Large intestine (tissue), 3 donors: ENCODE results near the gene DHRSX. TPM values are rescaled to one million over a fixed set of nuclear protein-coding genes. Genes with fewer than 3 reads are reported as not detected.

Experiments
- DNase-seq, 2 donors: peaks; one replicate each; pipeline versions ENCODE4 v3.0.0 to v3.0.0-alpha.2; 2013
- H3K27ac ChIP-seq: one replicate; pipeline ENCODE4 v1.5.1; 2013; ENCODE audit warnings: low read length
- H3K27me3 ChIP-seq: 2 replicates; pipeline ENCODE4 v1.6.1; 2013; ENCODE audit warnings: low read length; ENCODE audit not compliant: control insufficient read depth, insufficient read depth
- H3K36me3 ChIP-seq: 2 replicates; pipeline ENCODE4 v1.6.1; 2013; ENCODE audit warnings: low read length; ENCODE audit not compliant: control insufficient read depth, insufficient read depth
- H3K4me1 ChIP-seq: one replicate; pipeline ENCODE4 v1.6.1; 2013; ENCODE audit warnings: low read length; ENCODE audit not compliant: control insufficient read depth, insufficient read depth
- H3K4me3 ChIP-seq: one replicate; pipeline ENCODE4 v1.5.1; 2013; ENCODE audit warnings: low read length
- H3K9me3 ChIP-seq: one replicate; pipeline ENCODE4 v1.6.1; 2013; ENCODE audit warnings: mild to moderate bottlenecking, low read depth, low read length, moderate library complexity; ENCODE audit not compliant: control insufficient read depth
- WGBS: methylation state at CpG from one replicate; pipeline ENCODE4 v1.1.5; 2013; ENCODE audit warnings: low lambda C conversion rate; ENCODE audit not compliant: insufficient coverage; 5-methylcytosine and 5-hydroxymethylcytosine counted together
- polyA plus RNA-seq: library from polyadenylated mRNA; unstranded; fragments of 120-200 nt; gene quantifications from one replicate; pipeline ENCODE4 v1.2.1, GENCODE V29; 2013

The DHRSX gene
- polyA plus RNA-seq, 1 donor = 17.9 TPM

DNA sequence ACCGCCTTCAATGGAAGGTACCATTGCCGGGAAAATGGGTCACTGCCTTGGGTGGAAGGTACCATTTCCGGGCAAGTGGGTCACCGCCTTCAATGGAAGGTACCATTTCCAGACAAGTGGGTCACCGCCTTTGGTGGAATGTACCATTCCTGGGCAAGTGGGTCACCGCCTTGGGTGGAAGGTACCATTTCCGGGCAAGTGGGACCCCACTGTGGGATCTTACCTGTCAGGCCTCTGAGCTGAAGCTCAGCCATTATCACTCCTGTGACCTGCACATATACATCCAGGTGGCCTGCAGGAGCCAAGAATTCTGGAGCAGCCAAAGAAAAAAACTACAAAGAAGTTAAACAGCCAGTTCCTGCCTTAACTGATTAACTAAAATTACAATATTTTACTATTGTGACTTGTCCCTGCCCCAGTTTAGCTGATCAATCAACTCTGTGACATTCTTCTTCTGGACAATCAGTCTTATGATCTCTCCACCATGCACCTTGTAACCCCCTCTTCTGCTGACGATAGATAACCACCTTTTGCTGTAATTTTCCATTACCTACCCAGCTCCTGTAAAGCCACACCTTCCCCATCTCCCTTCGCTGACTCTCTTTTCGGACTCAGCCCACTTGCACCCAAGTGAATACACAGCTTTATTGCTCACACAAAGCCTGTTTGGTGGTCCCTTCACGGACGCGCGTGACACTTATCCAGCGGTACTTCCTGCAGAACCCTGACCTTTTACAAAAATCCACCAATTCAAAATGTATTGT lies 313.2 kb downstream of the DHRSX start:
- Histone ChIP-seq H3K4me1 (no peaks in the 10 kb centered on the region), H3K27ac (no peak overlapping the region), H3K36me3 (no peaks in the 10 kb centered on the region), H3K4me3 (no peak overlapping the region), H3K9me3 (peaks cover 11% of the 10 kb centered on the region), H3K27me3 (no peaks in the 10 kb centered on the region)
- DNase-seq = no peak
- 92% methylated on average over 2 of the region's 15 CpGs for WGBS

DNA sequence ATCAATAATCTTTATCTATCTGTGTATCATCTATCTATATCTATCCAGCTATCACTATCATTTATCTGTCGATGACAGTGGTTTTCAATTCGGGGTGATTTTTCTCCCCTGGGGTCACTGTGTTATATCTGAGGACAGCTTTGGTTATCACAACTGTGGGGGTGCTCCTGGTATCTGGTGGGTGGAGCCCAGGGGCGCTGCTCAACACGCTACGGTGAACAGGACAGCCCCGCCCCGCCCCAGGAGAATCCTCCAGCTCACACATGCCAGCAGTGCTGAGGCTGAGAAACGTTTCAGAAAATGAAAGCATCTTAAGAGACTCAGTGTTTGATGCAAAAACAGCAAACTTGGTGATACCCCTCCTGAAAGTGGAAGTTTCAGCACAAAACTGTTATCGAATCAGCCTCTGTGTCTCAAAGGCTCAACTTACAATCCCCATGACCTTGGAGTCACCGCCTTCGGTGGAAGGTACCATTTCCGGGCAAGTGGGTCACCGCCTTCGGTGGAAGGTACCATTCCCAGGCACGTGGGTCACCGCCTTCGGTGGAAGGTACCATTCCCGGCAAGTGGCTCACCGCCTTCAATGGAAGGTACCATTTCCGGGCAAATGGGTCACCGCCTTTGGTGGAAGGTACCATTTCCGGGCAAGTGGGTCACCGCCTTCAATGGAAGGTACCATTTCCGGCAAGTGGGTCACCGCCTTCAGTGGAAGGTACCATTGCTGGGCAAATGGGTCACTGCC lies 315.3 kb downstream of the DHRSX start:
- Histone ChIP-seq H3K27ac (no peak overlapping the region), H3K4me1 (no peaks in the 10 kb centered on the region), H3K9me3 (peaks cover 11% of the 10 kb centered on the region), H3K4me3 (no peak overlapping the region), H3K27me3 (no peaks in the 10 kb centered on the region), H3K36me3 (no peaks in the 10 kb centered on the region)
- no CpG with 5 or more reads among the region's 25 CpGs for WGBS
- no peak for DNase-seq

DNA sequence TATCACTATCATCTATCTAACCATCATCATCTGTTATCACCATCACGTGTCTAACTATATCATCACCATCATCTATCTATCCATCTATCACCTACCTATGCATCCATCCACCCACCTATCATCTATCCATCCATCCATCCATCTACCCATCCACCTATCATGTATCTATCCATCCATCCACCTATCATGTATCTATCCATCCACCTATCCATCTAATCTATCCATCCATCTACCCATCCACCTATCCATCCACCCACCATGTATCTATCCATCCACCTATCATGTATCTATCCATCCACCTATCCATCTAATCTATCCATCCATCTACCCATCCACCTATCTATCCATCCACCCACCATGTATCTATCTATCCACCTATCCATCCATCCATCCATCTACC lies 316.7 kb downstream of the DHRSX start:
- no peaks in the 10 kb centered on the region for H3K4me1 ChIP-seq
- no peak overlapping the region for H3K27ac ChIP-seq
- no peak for DNase-seq
- H3K27me3 ChIP-seq = no peaks in the 10 kb centered on the region
- 100% methylated on average over 1 of the region's 1 CpG for WGBS
- peaks cover 11% of the 10 kb centered on the region for H3K9me3 ChIP-seq
- H3K4me3 ChIP-seq = no peak overlapping the region
- no peaks in the 10 kb centered on the region for H3K36me3 ChIP-seq

DNA sequence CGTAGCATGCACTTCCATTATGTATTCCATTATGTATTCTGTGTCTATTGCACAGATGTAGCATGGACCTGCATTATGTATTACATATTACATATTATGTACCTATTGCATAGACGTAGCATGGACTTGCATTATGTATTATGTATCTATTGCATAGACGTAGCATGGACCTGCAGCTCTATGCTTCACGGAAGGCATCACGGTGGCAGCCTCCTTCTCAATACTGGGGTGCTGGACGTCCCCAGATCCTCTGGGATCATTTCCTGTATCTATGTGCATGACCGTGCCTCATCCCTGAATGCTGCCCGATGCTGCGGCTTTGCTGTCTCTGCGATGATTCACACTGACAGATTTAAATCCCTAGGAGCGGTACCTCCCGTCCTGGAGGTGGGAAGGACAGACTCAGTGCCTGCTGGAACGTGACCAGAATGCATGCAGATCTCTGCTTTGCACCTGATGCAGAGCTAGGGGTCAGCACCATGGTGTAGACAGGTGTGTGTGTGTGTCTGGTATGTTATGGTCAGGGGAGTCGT lies 317.5 kb downstream of the DHRSX start:
- WGBS = no CpG with 5 or more reads among the region's 14 CpGs
- Histone ChIP-seq H3K4me3 (no peak overlapping the region), H3K27me3 (no peaks in the 10 kb centered on the region), H3K27ac (no peak overlapping the region), H3K4me1 (no peaks in the 10 kb centered on the region), H3K9me3 (peaks cover 11% of the 10 kb centered on the region), H3K36me3 (no peaks in the 10 kb centered on the region)
- DNase-seq = no peak

DNA sequence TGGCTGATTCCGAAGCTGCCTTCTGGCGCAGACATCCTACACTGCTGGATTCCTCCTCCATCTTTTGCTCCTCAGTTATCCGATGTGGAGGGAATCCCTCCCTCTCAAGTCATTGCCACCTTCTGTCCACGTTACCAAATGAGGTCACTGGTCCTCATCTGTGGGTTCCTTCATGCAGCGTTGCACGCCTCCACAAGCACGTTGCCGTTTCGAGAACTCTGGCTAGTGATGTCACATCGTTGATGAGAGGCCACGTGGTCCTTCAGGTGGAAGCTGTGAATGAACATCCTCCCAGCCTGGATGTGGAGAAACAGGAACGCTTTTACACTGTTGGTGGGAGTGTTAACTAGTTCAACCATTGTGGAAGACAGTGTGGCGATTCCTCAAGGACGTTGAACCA lies 323.2 kb downstream of the DHRSX start:
- no CpG with 5 or more reads among the region's 14 CpGs for WGBS
- DNase-seq = no peak
- no peak overlapping the region for H3K27ac ChIP-seq
- H3K27me3 ChIP-seq = no peaks in the 10 kb centered on the region
- H3K4me3 ChIP-seq = no peak overlapping the region
- H3K36me3 ChIP-seq = no peaks in the 10 kb centered on the region
- no peaks in the 10 kb centered on the region for H3K4me1 ChIP-seq
- no peaks in the 10 kb centered on the region for H3K9me3 ChIP-seq

DNA sequence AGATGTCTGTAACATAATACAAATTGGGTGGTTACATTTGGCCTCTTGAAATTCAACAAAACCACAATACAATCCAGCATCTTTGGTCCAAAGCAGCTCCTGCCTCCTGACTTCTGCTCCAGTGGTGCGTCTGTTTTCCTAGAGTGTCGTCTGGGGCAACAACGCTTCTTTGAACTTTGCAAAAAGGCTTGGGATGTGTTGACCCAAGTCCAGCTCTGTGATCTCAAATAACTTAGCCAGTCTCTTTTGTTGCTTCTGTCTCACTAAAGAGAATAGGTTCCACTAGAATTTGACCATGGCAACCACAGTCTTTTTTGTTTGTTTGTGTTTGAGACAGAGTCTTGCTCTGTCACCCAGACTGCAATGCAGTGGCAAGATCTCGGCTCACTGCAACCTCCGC lies 324.0 kb downstream of the DHRSX start:
- no peaks in the 10 kb centered on the region for H3K36me3 ChIP-seq
- WGBS = no CpG with 5 or more reads among the region's 5 CpGs
- H3K9me3 ChIP-seq = no peaks in the 10 kb centered on the region
- no peak overlapping the region for H3K27ac ChIP-seq
- H3K4me1 ChIP-seq = no peaks in the 10 kb centered on the region
- no peak overlapping the region for H3K4me3 ChIP-seq
- no peaks in the 10 kb centered on the region for H3K27me3 ChIP-seq
- no peak for DNase-seq

DNA sequence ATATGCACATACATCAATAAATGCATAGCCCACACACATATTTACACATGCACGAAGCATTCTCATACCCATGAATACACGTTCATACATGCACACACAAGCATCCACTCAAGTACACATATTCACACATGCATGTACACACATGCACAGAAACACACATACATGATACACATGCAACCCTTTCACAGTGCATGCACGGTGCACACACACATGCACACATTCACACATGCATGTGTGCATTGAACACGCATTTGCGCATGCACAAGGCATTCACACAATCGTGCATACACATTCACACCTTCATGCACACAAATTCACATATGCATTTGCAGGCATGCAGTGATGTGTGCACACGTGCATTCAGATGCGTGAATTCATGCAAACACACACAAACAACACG lies 324.5 kb downstream of the DHRSX start:
- no peaks in the 10 kb centered on the region for H3K9me3 ChIP-seq
- H3K27me3 ChIP-seq = no peaks in the 10 kb centered on the region
- no CpG with 5 or more reads among the region's 9 CpGs for WGBS

DNA sequence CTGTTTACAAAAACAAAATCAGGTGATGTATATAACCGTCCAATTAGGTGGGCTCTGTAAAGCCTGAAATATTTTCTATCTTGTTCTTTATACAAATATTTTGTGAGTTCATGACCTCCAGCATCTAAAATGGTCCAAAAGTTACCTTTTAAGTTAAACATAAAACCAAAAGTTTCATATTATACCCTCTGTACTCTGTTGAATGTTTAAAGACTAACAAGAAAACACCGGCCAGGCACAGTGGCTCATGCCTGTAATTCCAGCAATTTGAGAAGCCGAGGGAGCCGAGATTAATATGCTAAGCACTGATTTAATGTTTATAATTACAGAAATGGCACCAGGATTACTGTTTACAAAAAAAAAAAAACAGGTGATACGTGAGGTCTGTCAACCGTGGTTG lies 328.4 kb downstream of the DHRSX start:
- Histone ChIP-seq H3K27ac (no peak overlapping the region), H3K4me3 (no peak overlapping the region), H3K9me3 (no peaks in the 10 kb centered on the region), H3K36me3 (no peaks in the 10 kb centered on the region), H3K27me3 (no peaks in the 10 kb centered on the region), H3K4me1 (no peaks in the 10 kb centered on the region)
- WGBS = 80% methylated on average over 2 of the region's 6 CpGs
- no peak for DNase-seq

More for the DNA sequence above, 324.5 kb downstream of the DHRSX start:
- no peaks in the 10 kb centered on the region for H3K4me1 ChIP-seq
- no peak overlapping the region for H3K4me3 ChIP-seq
- no peaks in the 10 kb centered on the region for H3K36me3 ChIP-seq
- no peak for DNase-seq
- no peak overlapping the region for H3K27ac ChIP-seq

Other genes starting within 250 kb of the DHRSX start
- gene ZBED1, start within 50 bp of the DHRSX start, polyA plus RNA-seq = 35.9 TPM
- 229 TPM for gene CD99, start 190.3 kb upstream of the DHRSX start, polyA plus RNA-seq